GM21786 (cell line): ENCODE data around the gene TP63.

ENCODE experiments used
- ATAC-seq: cut with Tn5 transposase; IDR thresholded peaks from one replicate; pipeline ENCODE4 v1.9.1; 2021; ENCODE audit not compliant: unreplicated experiment

The TP63 gene

GRCh38 chr3:189842681-189843602 lies 211.8 kb downstream of the TP63 start:
- ATAC-seq = no peak

- ATAC-seq = no peak
Observed at GRCh38 chr3:189845069-189845468, 213.9 kb downstream of the TP63 start.

- no peak for ATAC-seq
Observed at GRCh38 chr3:189848395-189849040, 217.3 kb downstream of the TP63 start.

- no peak for ATAC-seq
Observed at GRCh38 chr3:189849262-189849661, 218.1 kb downstream of the TP63 start.

GRCh38 chr3:189851682-189852081 lies 220.5 kb downstream of the TP63 start:
- ATAC-seq = no peak

GRCh38 chr3:189853906-189854305 lies 222.7 kb downstream of the TP63 start:
- no peak for ATAC-seq

- ATAC-seq = no peak
Observed at GRCh38 chr3:189860296-189860695, 229.1 kb downstream of the TP63 start.

- ATAC-seq = no peak
Observed at GRCh38 chr3:189862385-189862998, 231.3 kb downstream of the TP63 start.

GRCh38 chr3:189863031-189863430 lies 231.8 kb downstream of the TP63 start:
- no peak for ATAC-seq

- no peak for ATAC-seq
Observed at GRCh38 chr3:189868061-189868460, 236.9 kb downstream of the TP63 start.

GRCh38 chr3:189869165-189869564 lies 238.0 kb downstream of the TP63 start:
- no peak for ATAC-seq

- no peak for ATAC-seq
Observed at GRCh38 chr3:189871418-189871817, 240.2 kb downstream of the TP63 start.

- ATAC-seq = peak; percentile 76
Observed at GRCh38 chr3:189883113-189883753, 252.0 kb downstream of the TP63 start.

GRCh38 chr3:189890496-189890895 lies 259.3 kb downstream of the TP63 start:
- ATAC-seq = no peak

- ATAC-seq = no peak
Observed at GRCh38 chr3:189896533-189896932, 265.3 kb downstream of the TP63 start.

GRCh38 chr3:189897406-189897805 lies 266.2 kb downstream of the TP63 start:
- ATAC-seq = no peak

- no peak for ATAC-seq
Observed at GRCh38 chr3:189898559-189899153, 267.5 kb downstream of the TP63 start.

GRCh38 chr3:189899186-189899585 lies 268.0 kb downstream of the TP63 start:
- no peak for ATAC-seq

GRCh38 chr3:189900578-189900977 lies 269.4 kb downstream of the TP63 start:
- no peak for ATAC-seq

- no peak for ATAC-seq
Observed at GRCh38 chr3:189901481-189901880, 270.3 kb downstream of the TP63 start.
